Measurements from ENCODE around the gene CHCHD3.

CHCHD3 gene

DNA sequence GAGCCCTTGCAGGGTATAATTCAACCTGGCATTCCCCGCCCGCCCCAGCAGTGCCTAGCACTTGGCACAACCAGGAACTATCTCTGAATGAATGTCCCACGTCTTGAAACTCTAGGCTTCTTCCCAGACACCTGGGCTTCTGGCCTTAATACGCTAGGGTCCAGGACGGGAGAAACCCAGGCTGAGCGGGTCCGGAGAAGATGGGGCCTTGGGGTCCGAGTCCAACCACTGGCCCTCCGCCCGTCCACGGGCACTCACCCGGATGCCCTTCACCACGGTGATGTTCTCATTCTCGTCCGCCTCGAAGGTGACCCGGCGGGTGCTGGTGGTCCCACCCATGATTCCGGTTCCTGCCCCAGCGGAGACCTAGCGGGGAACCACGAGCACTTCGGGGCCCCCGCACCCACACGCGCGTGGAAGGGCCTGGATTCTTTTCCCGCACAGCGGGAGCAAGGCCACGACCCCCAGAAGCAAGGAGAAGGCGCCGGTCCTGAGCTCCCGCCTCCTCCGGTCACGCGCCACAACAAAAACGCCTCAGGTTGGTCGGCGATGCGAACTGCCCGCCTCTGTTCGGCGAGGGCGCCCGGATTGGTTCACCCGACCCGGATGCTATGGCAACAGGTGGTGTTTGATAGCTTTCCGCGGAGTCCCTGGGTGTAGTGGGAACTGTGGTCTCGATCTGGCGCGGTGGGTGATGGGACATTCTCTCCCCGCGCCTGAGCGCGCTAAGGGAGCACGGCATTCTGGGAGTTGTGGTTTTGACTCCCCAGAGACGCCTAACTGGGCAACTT is at the start of gene CHCHD3:
Gene CHCHD3, minus strand, starts transcription at position 492 of the 791 bp plus-strand sequence. Its CDS starts 153 bp downstream, at position 339.
- peak; percentile 99 for DNase-seq (ENCODE audit: low spot score)
- TF ChIP-seq, protein P1, sequence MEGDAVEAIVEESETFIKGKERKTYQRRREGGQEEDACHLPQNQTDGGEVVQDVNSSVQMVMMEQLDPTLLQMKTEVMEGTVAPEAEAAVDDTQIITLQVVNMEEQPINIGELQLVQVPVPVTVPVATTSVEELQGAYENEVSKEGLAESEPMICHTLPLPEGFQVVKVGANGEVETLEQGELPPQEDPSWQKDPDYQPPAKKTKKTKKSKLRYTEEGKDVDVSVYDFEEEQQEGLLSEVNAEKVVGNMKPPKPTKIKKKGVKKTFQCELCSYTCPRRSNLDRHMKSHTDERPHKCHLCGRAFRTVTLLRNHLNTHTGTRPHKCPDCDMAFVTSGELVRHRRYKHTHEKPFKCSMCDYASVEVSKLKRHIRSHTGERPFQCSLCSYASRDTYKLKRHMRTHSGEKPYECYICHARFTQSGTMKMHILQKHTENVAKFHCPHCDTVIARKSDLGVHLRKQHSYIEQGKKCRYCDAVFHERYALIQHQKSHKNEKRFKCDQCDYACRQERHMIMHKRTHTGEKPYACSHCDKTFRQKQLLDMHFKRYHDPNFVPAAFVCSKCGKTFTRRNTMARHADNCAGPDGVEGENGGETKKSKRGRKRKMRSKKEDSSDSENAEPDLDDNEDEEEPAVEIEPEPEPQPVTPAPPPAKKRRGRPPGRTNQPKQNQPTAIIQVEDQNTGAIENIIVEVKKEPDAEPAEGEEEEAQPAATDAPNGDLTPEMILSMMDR (IDR thresholded peaks at IDR 0.05) = no peak
- peak within 1 kb of the TSS; percentile 63 to 86 for H3K27ac ChIP-seq
- peak within 1 kb of the TSS; percentile 94 for H3K4me3 ChIP-seq

GRCh38 chr7:133130166-133130565 is 48.3 kb upstream of the CHCHD3 start:
- TF ChIP-seq, protein P1 (IDR thresholded peaks at IDR 0.05) = no peak
- no peak overlapping the region for H3K27ac ChIP-seq
- DNase-seq (ENCODE audit: low spot score) = no peak

DNA sequence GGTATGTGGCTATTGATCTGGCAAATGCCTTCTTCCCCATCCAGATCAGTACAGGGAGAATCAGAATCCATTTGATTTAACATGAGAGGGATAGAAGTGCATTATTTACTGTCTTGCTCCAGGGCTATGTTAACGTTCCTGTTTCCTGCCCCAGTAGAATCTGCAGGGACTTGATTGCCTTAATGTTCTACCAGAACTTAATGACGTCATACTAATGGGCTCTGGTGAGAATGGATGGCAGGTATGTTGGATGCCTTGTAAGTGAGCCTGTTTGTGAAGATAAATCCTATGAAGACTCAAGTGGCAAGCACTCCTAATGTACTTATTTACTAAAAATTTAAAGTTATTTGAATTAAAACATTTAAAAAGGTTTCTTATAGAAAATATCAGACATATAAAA is 44.5 kb upstream of the CHCHD3 start:
- TF ChIP-seq, protein P1 (IDR thresholded peaks at IDR 0.05) = no peak
- no peak overlapping the region for H3K27ac ChIP-seq
- DNase-seq (ENCODE audit: low spot score) = no peak
- H3K4me3 ChIP-seq = no peak overlapping the region

More at GRCh38 chr7:133130166-133130565, 48.3 kb upstream of the CHCHD3 start:
- no peak overlapping the region for H3K4me3 ChIP-seq

DNA sequence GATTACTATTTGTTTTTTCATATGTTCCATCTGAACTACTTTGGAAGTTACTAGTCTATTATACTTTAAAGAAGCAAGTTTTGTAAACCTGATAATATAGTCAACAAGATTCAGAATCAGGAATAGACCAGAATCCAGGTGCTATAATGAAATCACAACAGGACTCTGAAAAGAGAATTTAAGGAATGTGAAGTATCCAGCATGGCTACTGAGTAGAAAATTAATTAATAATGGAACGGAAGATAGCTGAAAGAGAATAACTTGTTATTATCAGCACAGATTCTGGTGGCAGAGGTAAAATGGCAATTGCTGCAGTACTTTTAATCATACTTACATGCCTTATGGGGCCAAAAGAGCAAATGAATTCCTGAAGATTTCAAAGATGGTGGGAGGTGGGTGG is 43.1 kb upstream of the CHCHD3 start:
- no peak overlapping the region for H3K27ac ChIP-seq
- TF ChIP-seq, protein P1 (IDR thresholded peaks at IDR 0.05) = no peak
- no peak for DNase-seq (ENCODE audit: low spot score)
- no peak overlapping the region for H3K4me3 ChIP-seq

GRCh38 chr7:133121175-133121844 is 39.4 kb upstream of the CHCHD3 start:
- Histone ChIP-seq H3K4me3 (no peak overlapping the region), H3K27ac (no peak overlapping the region)
- no peak for DNase-seq (ENCODE audit: low spot score)
- TF ChIP-seq, protein P1 (IDR thresholded peaks at IDR 0.05) = no peak

DNA sequence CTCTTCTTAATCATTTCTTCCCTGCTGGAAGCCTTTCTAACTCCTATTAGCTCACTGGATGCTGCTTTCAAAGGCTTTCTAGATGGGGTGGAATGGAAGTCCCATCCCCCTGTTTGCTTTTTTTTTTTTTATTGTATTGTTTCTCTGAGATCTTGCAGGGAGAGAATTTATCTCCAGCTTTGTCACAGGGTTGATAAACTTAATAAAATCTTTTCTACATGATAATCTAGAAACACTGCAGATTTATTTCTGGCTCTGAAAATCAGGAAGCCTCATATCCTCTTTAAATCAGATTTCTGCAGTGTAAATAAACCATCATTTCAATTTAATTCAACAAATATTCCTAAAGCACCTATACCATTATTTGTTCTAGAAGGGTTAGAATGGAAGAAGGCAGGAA is 37.2 kb upstream of the CHCHD3 start:
- TF ChIP-seq, protein P1 (IDR thresholded peaks at IDR 0.05) = no peak
- Histone ChIP-seq H3K27ac (no peak overlapping the region), H3K4me3 (no peak overlapping the region)
- no peak for DNase-seq (ENCODE audit: low spot score)
